DMS153 (cell line): ENCODE results near the gene RNF10.
"Not testable (repeated sequence)": the region's sequence is repeated elsewhere in the genome, so short reads cannot be mapped to it uniquely, and the experiment has no call there.

ENCODE experiments used
- DNase-seq: peaks from one replicate; lab custom pipeline; 2025; lab: John Stamatoyannopoulos, UW

RNF10 gene

GRCh38 chr12:120528861-120529525, 5.2 kb upstream of the RNF10 start, which contains the start of gene COQ5:
COQ5 (minus strand) TSS chr12:120529158; CDS start chr12:120529141, 17 bp downstream.
- peak; percentile 61 for DNase-seq

DNA sequence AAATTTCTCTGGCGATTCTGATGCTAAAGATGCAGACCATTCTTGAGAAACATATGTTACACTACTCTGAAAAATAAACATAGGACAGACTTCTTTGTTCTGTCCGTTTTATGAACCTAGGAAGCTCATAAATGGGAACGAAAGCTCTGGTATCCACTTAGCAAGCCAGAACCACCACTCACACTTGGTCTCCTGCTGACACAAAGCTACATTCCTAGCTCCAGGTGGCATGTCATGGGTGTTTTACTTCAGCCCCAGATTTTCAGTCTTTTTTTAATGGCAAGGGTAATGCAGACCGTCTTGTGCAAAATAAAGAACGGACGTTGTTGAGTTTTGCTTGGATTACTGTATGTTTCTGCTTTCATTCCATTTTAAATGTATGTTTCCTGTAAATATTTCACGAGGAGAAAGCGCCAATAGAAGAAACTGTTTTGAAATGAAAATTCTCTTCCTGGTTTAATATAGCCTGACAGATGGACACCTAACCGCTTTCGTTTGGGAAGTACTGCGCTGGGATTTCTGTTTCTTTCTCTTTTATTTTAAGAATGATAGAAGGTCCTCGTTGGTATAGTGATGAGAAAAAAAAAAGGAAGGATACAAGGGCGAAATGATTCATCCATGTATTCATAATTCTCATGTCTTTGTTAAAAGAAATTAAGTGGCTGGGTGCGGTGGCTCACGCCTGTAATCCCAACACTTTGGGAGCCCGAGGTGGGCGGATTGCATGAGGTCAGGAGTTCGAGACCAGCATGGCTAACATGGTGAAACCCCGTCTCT, 4.3 kb upstream of the RNF10 start:
- DNase-seq, result peak; percentile 44

- DNase-seq, result not testable (repeated sequence)
Measured at GRCh38 chr12:120530418-120530761, 3.8 kb upstream of the RNF10 start.

DNA sequence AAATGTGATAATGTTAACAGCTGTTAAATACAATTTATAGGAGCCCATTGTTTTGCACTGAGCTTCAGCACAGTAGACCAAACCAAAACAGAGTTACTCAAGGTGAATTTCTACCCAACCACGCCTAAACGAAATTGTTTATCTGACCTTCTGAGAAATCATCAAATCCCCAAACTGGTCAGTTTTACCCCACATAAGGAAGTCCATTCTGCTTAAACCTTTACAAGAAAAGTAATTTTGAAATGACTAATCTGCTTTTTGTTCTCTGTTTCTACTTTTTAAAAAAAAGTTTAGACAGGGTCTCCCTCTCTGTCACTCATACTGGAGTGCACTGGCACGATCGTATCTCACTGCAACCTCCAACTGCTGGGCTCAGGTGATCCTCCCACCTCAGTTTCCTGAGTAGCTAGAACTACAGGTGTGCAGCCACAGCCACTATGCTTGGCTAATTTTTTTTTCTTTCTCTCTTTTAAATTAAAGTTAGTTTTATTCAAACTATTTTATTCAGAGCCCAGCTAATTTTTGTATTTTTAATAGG, 1.4 kb upstream of the RNF10 start:
- no peak for DNase-seq

- no peak for DNase-seq
Measured at GRCh38 chr12:120534703-120535655, 823 bp downstream of the RNF10 start.

- no peak for DNase-seq
Measured at GRCh38 chr12:120536064-120536791, 2.1 kb downstream of the RNF10 start.

DNA sequence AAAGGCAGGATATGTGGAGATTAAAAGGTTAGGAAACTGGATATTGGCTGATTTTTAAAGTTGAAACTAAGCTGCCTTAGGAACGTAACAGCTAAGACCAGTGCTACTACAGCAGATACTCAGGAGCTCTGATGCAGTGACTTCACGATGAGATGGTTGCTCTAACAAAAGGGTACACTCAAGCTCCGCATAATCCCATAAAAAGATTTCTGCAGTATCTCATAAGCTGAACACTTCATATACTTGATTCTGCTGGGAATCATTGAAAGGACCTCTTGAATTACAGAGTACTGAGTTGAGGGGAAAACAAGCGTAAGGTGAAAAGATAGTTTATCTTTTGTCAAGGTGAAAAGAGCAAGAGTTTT, 3.7 kb downstream of the RNF10 start:
- no peak for DNase-seq

DNA sequence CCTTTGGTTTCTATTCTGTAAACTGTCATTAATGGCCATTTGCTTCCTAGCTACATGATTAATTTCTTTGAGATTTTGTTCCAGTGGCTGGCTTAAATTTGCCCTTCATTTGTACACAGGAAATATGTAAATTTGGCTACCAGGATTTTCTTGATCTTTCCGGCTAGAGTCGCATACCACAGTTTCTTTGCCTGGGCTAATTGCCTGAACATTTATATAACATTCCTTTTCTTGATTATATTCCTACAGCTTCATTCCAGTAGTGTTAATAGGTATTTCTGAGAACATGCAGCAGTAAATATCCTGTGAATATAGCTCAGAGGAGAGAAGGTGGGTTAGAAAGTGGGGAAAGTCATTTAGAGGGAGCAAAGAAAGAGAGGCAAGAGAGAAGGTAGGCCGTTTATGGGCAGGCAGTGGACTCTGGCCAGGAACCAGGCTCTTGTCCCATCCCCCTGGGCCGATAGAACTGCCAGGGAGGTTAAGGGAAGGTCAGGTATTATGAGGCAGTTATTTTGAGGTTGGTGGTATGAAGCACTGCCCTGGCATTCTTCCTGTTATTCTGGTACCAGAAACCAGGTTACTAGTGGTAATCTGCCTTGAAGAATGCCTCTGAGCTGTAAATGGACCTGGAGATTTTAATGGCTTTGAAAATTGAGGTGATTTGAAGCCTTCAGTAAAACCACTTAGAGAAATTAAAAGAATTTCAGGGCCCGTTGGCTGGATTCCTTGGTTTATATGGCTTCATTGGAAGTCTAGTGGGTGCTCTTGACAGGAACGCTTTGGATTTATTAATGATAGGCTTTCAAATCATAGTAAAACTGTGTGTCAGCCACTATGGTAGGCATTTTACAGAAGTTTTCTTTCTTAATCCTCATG, 4.4 kb downstream of the RNF10 start:
- no peak for DNase-seq

GRCh38 chr12:120539303-120539702, 5.1 kb downstream of the RNF10 start:
- DNase-seq, result no peak

DNA sequence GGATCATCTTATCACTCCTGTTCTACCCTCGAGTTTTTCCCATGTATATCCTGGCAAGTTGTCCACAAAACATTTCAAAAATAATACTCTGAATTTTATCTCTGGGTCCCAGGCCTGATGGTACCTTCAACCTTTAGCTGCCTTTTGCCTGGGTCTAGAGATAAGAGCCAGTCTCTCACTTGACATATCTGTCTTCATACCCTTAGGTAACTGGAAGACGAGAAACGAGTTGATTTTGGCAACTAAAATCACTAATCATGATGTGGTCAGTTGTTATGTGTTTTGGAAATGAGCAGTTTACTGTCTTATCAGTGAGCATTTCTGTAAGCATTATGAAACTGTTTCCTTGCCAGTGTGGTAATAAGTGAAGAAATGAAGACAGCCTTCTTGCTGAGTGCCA, 6.3 kb downstream of the RNF10 start:
- DNase-seq, result no peak

DNA sequence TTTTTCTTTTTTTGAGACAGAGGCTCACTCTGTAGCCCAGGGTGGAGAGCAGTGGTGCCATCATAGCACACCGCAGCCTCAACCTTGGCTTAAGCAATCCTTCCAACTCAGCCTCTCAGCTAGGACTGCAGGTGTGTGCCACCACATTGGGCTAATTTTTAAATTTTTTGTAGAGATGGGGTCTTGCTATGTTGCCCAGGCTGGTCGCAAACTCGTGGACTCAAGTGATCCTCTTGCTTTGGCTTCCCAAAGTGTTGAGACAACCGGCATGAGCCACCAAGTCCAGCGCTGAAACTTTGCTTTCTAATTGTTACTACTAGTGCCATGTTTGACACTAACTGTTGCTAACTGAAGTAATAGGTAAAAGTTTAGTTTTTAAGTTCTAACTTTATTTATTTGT, 8.0 kb downstream of the RNF10 start:
- DNase-seq, result no peak

DNA sequence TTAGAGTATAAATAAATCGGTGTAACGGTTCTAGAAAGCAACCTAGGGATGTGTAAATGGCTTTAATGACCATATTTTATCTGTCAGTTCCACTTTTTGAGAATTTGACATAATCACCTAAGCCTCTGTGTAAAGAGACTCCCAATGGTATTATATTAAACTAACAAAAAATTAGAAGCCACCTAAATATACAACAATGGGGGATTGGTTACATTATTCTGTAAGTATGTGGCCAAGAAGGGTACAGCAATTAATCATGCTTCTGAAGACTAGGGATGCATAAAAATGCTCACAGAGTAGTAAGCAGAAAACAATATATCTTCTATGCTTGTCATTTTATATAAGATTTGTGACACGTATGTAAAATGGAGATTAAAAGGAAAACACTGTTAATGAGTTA, 10.5 kb downstream of the RNF10 start:
- no peak for DNase-seq

DNA sequence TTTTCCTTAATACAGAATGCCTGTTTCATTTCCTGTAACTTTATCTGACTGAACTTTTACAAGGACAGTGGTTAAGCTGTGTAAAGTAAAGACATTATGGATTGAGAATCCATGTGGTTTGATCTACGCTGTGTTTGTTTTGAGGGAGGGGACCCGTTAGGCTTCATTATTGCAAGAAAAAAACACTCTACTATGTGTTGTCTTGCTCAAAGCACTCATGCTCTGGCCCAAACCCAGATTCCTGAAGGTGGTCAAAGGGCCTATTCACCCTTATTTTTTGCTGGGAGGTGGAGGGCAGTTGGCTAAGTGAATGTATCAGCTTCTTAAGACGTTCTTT, 11.9 kb downstream of the RNF10 start:
- DNase-seq, result no peak

GRCh38 chr12:120554678-120555077, 20.5 kb downstream of the RNF10 start:
- DNase-seq, result no peak

DNA sequence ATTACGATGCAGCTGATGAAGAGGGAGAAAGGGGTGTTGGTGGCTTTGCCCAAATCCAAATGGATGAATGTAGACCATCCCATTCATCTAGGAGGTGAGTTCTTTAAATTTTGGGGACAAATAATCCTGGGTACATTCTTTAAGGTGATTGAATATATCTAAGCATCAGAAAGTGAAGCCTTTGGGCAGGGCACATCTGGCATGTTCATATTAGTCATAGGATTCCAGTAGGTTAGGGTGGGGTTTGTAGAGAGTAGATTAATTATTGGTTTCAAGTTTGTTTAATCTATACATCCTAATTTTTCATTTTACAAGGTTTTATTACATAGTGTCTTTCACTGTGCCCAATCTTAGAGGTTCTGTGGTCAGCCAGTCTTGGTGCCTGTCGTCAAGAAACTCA, 23.4 kb downstream of the RNF10 start:
- DNase-seq, result no peak

- no peak for DNase-seq
Measured at GRCh38 chr12:120562906-120563305, 28.8 kb downstream of the RNF10 start.

GRCh38 chr12:120563495-120563894, 29.3 kb downstream of the RNF10 start:
- DNase-seq, result no peak

GRCh38 chr12:120571299-120571698, 37.1 kb downstream of the RNF10 start:
- no peak for DNase-seq

DNA sequence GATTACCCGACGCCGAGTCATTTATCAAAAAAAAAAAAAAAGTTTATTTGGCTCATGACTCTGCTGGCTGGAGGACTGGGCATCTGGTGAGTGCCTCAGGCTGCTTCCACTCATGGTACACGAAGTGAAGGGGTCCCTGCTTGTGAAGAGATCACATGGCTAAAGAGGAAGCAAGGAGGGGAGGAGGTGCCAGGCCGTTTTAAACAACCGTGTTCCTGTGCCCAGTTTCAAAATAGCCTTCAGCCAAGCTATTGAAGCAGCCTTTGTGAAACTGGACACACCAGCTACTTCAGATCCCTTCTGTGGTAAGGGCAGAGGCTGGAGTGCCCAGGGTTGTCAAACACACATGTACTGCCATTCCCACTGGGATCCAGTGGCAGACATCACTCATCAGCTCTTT, 39.4 kb downstream of the RNF10 start:
- no peak for DNase-seq

- no peak for DNase-seq
Measured at GRCh38 chr12:120574106-120574505, 40.0 kb downstream of the RNF10 start.

DNA sequence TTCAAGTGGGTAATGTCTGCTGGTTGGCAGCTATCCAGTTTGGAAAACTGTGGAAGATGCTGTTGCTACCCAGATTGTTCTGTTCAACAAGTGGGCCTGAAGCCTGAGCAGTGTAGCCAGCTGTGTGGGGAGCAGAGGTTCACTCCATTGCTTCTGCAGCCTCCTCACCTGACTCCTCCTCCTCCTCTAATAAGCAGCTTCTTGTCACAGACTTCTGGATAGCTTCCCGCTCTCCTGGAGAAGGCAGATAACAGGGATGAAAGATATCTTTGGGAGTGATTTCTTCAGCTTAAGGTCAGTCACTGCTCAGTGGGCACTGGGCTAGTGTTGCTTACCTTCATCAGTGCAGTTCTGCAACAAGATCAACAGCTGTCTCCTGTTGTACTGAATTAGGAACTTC, 45.0 kb downstream of the RNF10 start:
- DNase-seq, result no peak
